HG02970 (cell line): Measurements from ENCODE around the gene ACTG1.

Source experiments
- ATAC-seq: cut with Tn5 transposase; IDR thresholded peaks from one replicate; pipeline ENCODE4 v1.9.1; 2021; ENCODE audit warnings: mild to moderate bottlenecking, moderate library complexity, moderate number of reproducible peaks; ENCODE audit not compliant: unreplicated experiment, low FRiP score

The ACTG1 gene

DNA sequence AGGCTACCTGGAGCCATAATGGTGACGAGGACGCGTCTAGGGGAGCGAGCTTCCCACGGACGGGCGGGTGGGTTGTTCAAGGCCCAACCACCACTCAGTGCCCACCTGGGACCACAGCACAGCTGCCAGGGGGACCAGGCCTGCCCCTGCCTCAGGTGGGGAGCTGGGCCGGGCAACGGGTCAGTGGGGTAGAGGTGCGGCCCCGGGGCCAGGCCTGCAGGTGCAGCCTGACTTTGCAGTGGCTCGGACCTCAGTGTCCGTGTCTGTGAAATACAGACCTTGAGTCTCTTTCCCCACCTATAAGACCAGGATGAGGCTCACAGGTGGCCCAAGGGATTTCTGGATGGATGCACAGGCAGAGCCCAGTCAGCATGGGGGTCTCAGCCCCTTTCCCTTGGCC lies 43.3 kb downstream of the ACTG1 start:
- ATAC-seq: no peak

DNA sequence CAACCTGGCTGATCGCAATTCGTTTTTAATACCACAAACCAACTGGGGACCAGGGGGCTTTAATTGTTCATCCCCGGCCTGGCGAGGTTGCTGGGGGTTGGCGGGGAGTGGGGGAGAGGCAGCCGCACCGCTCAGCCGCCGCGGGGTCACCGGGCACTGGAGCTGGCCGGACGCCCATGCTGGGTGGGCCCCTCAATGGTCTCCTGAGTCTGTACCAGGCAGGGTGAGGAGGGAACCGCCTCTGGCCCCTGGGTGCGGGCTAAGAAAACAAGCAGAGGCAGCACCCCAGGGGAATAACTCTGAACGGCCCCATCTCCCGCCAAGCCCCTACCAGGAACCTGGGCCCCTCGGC lies 43.9 kb downstream of the ACTG1 start:
- ATAC-seq: no peak

DNA sequence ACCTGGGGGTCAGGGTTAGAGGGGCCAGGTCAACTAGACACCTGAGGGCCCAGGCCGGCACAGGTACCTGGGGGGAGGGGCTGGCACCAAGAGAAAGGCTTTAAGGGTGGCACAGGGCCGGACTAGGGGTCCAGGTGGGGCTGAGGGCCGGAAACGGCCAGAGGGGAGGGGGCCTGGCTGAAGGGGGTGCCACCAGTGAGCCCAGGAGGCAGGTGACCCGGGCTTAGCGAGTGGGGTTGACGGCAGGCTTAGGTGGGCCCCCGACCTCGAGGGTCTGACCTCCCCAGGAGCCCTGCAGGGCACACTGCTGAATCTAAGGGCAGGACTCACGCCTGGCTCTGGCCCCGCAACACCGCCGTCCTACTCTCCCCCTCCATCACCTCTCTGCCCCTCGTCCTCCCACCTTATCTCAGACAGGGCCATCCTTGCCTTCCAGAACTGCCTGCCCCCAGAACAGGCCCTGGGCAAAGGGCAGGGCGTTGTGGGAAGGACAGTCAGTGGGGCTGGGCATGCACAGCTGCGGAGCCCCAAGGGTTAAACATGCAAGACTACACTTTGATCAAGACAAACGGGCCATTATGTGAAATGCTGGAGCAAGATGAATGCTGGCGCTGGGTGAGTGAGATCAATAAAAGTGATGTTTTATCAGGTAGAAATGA lies 44.4 kb downstream of the ACTG1 start:
- no peak for ATAC-seq

DNA sequence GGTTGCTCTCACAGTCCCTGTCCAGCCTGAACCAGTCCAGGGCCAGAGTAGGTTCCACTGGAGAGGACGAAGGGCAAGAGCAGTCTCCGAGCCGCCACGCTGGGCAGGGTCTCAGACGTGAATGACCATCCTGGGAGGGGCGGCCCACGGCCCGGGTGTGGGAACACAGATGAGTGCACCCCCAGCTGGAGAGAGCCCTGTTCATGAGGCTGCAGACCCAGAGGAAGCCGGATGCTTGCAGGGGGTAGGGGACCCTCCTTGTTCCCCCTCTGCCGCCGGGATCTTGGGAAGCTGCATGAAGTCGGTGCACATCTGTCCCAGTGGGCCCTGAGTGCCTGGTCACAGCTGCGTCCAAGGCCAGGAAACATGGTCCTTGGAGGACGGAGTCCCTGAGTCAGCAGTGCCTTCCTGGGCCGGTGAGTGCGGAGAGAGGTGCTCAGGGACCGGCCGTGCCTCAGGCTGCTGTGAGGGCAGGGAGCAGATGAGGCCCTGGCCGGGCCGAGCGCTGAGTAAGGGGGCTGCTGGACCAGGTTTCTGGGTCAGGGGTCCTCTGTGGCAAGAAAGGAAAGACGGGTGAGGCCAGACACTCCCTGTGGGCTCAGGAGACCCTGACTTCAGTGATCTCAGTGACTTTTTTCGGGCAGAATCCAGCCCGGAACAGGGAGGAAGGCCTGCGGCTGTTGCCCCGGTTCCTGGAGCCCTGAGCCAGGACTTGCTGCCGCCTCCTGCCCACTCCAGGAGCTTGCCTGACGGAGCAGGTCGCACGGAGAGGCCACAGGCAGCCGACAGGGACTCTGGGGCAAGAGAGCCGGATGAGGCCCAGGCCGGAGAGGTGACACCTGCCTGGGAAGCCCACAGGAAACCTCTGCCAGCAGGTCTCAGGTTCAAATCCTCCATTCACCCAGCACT lies 45.8 kb downstream of the ACTG1 start:
- no peak for ATAC-seq

DNA sequence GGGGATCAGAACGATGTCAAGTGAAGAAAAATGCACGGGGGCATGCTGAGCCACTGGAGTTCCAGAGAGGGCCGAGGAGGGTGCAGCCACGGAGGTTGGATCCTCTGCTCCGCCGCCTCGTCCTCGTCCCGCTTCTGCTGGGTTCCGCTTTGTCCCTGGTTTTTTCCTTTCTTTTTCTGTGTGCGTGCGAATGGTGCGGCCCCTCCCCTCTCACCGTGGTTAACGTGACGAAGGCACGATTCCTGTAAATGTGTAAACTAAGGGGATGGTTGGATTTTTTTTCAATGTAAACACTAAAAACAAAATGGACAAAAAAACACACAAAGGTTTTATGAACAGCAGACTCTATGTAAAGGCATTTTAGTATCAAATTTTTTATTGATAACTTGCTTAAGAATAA lies 46.7 kb downstream of the ACTG1 start:
- no peak for ATAC-seq

DNA sequence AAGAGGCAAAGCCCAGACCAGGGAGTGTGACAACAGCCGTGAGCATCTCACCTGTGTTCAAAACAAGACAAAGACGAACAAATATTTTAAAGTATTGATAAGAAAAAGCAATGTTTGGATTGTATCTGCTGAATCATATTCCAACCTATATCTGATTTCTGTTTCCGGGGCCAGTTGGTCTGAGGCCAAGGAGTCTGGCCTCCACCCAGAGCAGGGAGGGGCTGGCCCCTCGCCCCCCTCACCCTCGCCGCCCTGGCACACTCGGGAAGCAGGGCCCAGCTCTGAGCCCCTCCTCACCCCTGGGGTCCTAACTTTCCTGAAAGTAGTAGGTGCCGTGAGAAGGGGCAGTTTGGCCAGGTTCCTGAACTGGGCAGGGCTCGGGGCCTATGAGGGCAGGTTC lies 48.0 kb downstream of the ACTG1 start:
- ATAC-seq: no peak

DNA sequence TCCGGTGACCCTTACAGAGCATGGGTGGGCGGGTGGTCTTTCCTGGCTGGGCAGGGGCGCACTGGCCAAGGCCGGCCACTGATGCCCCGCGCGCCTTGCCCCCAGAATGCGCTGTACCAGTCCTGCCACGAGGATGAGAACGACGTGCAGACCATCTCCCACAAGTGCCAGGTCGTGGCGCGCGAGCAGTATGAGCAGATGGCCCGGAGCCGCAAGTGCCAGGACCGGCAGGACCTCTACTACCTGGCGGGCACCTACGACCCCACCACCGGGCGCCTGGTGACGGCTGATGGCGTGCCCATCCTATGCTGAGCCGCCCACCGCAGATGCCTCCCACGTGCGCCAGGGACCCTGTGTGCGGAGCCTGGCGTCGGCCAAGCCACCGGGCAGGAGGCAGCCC lies 49.1 kb downstream of the ACTG1 start:
- no peak for ATAC-seq

DNA sequence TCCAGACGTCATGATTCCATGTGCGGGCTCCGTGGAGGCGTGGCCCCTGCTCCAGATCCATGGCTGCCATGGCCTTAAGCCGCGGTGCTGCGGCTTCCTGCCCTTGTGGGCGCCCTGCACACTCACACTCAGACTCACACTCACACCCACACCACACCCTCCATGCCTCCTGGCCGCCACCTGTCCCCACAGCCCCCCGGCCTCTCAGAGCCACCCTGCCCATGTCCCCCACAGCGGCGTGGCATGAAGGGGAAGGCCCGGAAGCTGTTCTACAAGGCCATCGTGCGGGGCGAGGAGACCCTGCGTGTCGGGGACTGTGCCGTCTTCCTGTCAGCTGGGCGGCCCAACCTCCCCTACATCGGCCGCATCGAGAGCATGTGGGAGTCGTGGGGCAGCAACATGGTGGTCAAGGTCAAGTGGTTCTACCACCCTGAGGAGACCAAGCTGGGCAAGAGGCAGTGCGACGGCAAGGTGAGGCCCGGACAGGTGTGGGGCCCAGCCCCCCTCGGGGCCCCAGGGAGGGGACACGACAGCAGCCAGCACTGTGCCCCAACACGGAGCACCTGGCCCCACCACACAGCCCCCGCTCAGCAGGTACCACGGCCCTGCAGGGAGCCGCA lies 50.0 kb downstream of the ACTG1 start:
- no peak for ATAC-seq

DNA sequence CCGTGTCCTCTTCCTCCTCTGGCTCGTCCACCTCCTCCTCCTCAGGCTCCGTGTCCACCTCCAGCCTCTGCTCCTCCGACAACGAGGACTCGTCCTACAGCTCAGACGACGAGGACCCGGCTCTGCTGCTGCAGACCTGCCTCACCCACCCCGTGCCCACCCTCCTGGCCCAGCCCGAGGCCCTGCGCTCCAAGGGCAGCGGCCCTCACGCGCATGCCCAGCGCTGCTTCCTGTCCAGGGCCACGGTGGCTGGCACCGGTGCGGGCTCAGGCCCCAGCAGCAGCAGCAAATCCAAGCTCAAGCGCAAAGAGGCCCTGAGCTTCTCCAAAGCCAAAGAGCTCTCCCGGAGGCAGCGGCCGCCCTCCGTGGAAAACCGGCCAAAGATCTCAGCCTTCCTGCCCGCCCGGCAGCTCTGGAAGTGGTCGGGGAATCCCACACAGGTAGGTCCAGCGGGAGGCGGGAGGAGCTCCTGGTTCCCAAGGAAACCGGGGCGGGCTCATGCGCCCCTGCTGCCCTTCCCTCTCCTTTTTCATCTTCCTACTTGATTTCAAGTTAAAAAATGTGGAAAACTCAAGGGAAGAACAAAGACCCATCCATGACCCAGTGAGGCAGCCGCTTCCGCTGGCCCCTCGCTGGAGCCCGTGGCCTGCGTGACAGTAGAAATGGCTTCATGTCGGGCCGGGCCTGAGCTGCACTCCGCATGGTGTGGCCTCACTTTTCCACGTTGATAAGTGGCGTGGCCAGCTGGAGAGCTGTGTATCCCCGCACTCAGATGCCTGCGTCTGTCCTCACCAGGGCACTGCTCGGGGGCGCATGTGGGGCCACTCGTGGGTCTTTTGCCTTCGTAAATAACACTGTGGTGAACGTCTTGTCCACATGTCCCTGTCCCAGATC lies 50.7 kb downstream of the ACTG1 start:
- no peak for ATAC-seq

DNA sequence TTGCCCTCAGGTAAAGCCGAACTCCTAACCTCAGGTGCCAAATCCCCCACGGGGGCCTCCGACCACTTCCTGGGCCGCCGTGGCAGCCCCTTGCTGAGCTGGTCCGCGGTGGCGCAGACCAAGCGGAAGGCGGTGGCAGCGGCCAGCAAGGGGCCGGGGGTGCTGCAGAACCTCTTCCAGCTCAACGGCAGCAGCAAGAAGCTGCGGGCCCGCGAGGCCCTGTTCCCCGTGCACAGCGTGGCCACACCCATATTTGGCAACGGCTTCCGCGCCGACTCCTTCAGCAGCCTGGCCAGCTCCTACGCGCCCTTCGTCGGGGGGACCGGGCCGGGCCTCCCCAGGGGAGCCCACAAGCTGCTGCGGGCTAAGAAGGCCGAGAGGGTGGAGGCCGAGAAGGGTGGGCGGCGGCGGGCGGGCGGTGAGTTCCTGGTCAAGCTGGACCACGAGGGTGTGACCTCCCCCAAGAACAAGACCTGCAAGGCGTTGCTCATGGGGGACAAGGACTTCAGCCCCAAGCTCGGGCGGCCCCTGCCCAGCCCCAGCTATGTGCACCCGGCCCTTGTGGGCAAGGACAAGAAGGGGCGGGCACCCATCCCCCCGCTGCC lies 51.6 kb downstream of the ACTG1 start:
- ATAC-seq: no peak
